GM23248 (cell line): Measurements from ENCODE around the gene GSK3A.

Experiments used
- EZH2 ChIP-seq: fragments of 200-600 bp; sonication (generic); IDR thresholded peaks from 2 replicates; pipeline ENCODE4 v1.6.1; 2018; ENCODE audit warnings: antibody characterized with exemption, mild to moderate bottlenecking; ENCODE audit not compliant: insufficient read depth, poor library complexity, severe bottlenecking
- EZH2phosphoT487 ChIP-seq: fragments of 200-600 bp; sonication (generic); IDR thresholded peaks from 2 replicates; pipeline ENCODE4 v1.6.1; 2018; ENCODE audit warnings: antibody characterized with exemption, moderate library complexity, mild to moderate bottlenecking, low read depth; ENCODE audit not compliant: insufficient read depth

GRCh38 chr19:42271861-42272534 lies 29.6 kb upstream of the GSK3A start:
- TF ChIP-seq EZH2 (no peak), EZH2phosphoT487 (no peak)
